ENCODE results near the gene DNAJB14. TPM values are rescaled to one million over a fixed set of nuclear protein-coding genes. Genes with fewer than 3 reads are reported as not detected.

DNAJB14 gene
- total and polyA plus RNA-seq, 2 of the 13 experiments (the other 11 are each of a cell fraction or from before 2014, with no cell fraction given) = 9.1 to 38.1 TPM

GRCh38 chr4:99949034-99949998 lies 2.9 kb upstream of the DNAJB14 start (continued):
- TF ChIP-seq ZNF724P (CRISPR knock-in tag; IDR thresholded peaks at IDR 0.05; ENCODE audit: borderline replicate concordance) (no peak), GPN1 (CRISPR knock-in tag; IDR thresholded peaks at IDR 0.05; ENCODE audit: borderline replicate concordance) (no peak), THYN1 (CRISPR knock-in tag; IDR thresholded peaks at IDR 0.05; ENCODE audit: borderline replicate concordance, low read depth) (no peak), CHD4 (IDR thresholded peaks at IDR 0.05; ENCODE audit: borderline replicate concordance, low read length) (no peak), ETV5 (CRISPR knock-in tag; IDR thresholded peaks at IDR 0.05; ENCODE audit: borderline replicate concordance) (no peak), ZNF101 (CRISPR knock-in tag; IDR thresholded peaks at IDR 0.05; ENCODE audit: borderline replicate concordance, low read depth) (no peak), ZNF281 (CRISPR knock-in tag; IDR thresholded peaks at IDR 0.05; ENCODE audit: borderline replicate concordance) (peak; percentile 87), ZNF780A (CRISPR knock-in tag; IDR thresholded peaks at IDR 0.05) (no peak), HMGA1 (CRISPR knock-in tag; conservative IDR thresholded peaks at IDR 0.05) (no peak), NFIB (CRISPR knock-in tag; IDR thresholded peaks at IDR 0.05; ENCODE audit: borderline replicate concordance) (no peak), ZBTB49 (CRISPR knock-in tag; IDR thresholded peaks at IDR 0.05; ENCODE audit: borderline replicate concordance) (no peak), ZSCAN22 (CRISPR knock-in tag; IDR thresholded peaks at IDR 0.05) (no peak), ZNF136 (CRISPR knock-in tag; IDR thresholded peaks at IDR 0.05; ENCODE audit: low read depth) (no peak; the same call in 1 of the 2 replicates)

Measured in HepG2 (cell line).